GM18502 (cell line): ENCODE measurements around the gene TNFRSF13B.
A peak's percentile ranks its signal among the peaks of the same experiment; 100 is the strongest.
"Not testable (repeated sequence)": the region's sequence is repeated elsewhere in the genome, so short reads cannot be mapped to it uniquely, and the experiment has no call there.

ENCODE experiments used
- ATAC-seq: cut with Tn5 transposase; IDR thresholded peaks from one replicate; pipeline ENCODE4 v1.9.1; 2021; ENCODE audit warnings: mild to moderate bottlenecking; ENCODE audit not compliant: unreplicated experiment, poor library complexity

Gene TNFRSF13B

DNA sequence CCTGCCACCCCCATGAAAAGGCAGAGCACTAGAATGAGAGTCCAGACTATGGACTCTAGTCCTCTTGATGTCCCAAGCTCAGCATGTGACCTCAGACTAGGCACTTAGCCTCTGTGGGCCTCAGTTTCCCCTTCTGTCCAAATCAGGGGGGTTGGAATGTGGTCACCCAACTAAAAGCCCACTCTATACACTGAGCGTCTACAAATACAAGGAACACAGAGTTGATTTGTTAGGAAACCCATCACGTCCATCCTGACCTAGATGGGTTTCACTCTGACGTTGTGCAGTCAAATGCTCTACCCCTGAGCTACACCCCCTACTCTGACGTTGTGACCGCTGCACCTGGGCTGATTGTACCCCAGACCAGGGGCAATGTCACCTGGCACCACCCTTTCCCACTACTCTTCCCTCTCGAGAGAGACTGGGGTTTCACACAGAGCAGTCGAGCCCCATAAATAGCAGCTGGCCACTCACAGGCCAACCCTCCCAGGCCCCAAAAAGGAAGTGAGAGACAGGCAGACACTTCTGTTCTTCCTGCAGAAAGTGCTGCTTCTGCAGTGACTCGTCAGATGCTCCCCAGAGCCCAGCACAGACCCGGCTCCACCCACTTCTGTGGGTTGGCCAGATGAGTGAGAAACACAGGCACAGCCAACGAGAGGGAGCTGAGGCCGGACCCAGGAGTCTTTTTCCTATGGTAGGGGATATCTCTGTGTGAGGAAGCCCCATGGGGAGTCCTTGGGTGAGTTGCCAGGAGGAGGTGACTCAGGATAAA lies 16.1 kb upstream of the TNFRSF13B start:
- ATAC-seq = peak; percentile 64

DNA sequence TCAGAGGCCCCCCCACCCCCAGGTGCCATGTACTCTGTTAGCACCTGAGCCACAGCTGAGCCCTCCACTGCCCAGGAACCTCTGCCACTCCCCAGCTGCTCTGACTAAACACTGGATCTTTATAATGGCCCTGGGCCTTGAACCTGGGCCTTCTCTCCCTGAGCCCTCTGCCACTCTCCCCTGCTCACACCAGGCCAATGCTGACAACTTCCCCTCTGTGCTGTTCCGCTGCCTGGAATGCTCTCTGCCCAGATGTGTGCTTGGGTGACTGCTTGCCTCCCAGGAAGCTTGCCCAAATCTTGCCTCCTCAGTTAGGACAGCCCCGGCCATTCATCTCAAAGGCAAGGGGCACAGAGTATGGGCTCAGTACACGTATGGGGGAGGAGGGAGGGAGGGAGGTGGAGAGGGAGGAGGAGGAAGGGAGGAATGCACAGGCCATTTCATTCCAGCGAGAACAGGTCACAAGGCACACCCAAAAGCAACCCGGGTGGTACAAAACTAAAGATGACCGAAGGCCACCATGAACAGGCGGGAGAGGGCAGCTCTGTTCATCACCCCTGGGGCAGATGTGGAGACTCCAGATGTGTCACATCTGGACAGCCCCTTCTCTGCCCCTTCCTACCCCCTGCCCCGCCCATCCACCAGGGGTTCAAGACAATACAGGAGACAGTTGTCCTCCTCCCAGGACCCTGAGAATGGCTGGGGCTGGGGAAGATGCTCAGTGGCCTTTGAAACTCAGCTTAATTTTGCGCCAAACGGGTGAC lies 15.3 kb upstream of the TNFRSF13B start:
- no peak for ATAC-seq

GRCh38 chr17:16986391-16986790 lies 14.5 kb upstream of the TNFRSF13B start:
- no peak for ATAC-seq

DNA sequence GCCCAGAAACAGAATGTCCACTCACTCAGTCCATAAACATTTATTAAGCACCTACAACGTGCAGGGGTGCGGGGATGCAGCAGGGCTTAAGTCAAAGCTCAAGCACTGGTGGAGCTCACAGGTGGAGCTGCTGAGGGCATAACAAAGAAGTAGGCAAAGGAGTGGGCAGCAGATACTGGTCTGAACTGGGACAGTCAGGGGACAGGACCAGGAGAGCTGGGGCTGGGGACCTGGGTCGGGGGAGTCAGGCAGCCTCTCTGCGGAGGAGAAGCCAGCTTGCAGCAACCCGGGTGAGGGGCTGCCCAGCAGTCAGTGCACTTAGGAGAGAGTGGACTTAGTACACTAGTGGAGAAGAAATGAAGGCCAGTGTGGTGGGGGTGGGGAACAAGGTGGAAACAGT lies 10.0 kb upstream of the TNFRSF13B start:
- ATAC-seq = no peak

- ATAC-seq = peak; percentile 63
These were observed 9.2 kb upstream of the TNFRSF13B start for GRCh38 chr17:16980813-16981731.

DNA sequence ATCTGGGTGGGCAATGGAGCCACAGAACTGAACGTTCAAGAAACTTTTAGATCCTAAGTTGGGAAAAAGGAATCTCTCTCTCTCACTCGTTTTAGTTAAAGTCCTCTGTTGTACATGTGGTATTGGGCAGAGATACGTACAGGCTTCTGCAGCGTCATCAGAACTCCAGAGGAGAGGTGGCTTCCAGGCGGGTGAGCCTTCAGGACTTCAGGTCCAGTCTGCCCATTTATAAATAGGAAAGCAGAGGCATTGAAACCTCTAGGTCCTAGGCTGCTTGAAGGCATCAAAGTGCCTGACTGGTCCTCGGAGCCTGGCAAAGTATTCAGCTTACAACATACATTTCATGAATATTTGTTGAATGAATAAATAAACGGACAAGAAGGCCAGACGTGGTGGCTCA lies 8.1 kb upstream of the TNFRSF13B start:
- no peak for ATAC-seq

- ATAC-seq = not testable (repeated sequence)
These were observed 7.4 kb upstream of the TNFRSF13B start for GRCh38 chr17:16979237-16979823.

DNA sequence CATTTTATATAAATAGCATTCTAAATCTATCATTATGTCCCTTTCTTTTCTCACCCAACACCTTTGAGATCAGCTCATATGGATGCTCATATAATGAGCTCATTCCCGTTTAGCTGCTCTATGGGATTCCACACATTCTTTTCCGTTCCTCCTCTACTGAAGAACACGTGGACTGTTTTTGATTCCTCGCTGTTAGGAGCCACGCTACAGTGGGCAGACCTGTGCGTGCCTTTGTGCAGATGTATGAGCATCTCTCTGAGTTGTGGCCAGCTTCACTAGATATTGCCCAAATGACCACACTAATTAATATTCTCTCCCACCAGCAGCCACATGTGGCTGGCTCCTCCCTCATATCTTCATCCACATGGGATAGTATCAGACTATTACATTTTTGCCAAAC lies 6.0 kb upstream of the TNFRSF13B start:
- ATAC-seq = no peak

DNA sequence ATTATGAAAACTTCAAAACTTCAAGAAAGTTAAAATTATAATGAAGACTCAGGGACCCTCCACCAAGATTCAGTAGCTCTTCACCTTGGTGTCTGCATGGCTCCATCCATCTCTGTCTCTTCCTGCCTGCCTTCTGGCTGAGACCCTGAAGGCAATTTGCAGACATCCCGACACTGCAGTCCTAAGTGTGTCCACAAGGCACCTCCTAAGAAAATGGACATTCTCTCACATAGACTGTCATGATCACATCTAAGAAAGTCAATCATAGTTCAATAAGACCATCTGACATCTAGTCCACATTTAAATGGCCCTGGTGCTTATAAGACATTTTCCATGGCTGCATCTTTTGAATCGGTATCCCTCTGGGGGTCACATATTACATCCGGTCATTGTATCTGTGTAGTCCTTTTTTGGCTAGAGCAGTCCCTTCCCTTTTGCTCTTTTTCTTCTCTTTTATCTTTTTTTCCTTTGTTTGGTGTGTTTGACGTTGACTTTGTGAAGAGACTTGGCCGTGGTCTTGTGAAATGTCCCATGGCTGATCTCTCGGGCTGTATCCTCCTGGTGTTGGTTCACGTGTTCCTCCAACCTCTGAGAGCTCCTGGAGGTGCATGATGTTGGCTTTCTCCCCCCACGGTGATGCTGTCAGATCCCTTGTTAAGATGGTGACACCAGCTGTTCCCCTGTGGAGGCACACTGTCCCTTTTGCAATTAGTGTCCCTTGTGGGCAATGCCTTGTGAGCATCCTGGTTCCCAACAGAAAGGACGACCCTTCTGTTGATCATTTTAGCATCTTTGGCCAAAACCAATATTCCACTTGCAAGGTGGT lies 5.0 kb upstream of the TNFRSF13B start:
- no peak for ATAC-seq

GRCh38 chr17:16975744-16976625 lies 4.1 kb upstream of the TNFRSF13B start:
- ATAC-seq = no peak

DNA sequence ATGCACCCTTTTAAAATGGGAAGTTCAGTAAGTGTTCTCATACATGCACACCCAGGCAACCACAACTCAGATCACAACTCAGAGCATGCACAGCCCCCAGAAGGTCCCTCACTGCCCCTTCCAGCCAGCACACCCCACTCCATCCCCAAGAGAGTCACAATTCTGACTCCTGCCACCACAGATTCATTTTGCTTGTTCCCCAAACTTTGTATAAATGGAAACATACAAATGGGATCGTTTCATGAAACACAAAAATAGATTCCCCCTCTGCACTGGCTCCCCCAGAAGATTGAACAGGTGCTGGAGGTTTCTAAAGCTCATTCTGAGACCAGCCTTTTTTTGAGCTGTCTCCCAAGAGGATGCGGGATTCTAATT lies 3.3 kb upstream of the TNFRSF13B start:
- no peak for ATAC-seq

DNA sequence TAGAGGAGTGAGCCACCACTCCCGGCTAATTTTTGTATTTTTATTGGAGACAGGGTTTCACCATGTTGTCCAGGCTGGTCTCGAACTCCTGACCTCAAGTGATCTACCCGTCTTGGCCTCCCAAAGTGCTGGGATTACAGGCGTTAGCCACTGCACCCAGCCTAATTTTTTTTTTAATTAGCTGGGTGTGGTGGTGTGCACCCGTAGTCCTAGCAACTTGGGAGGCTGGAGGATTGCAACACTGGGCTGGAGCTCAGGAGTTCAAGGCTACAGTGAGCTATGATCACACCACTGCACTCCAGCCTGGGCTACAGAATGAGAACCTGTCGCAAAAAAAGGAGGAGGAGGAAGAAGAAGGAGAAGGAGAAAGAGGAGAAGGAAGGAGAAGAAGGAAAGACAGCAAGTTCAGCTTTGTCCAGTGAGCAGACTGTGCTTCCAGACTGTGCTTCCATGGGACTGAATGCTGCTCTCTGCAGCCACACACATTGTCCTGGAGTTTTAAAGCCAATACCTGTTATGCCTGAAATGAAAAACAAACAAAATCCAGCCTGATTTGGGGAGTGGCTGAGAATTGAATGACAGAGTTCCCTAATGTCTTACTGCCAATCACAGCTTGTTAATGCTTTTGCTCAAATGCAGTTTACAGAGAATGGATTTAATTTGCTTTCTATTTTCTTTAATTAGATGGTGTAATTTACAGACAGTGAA lies 2.8 kb upstream of the TNFRSF13B start:
- no peak for ATAC-seq

GRCh38 chr17:16973760-16974540 lies 2.0 kb upstream of the TNFRSF13B start:
- ATAC-seq = peak; percentile 28

DNA sequence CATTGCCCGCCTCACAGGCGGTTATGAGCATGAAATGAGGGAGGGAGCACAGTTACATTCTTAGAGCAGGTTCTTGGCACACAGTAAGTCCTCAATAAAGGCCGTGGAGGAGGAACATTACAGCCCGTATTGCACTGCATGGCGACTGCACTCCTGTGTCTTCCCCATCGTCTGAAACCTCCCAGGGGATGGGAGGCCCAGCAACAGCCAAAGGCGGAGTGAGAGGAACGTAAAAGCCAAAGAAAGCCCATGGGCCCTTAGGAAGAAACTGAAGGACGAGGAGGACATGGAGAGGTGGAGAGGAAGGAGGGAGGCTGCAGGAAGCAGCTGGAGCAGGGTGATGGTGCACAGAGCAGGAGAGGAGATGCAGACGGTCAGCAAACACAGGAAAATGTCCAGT lies 1.1 kb upstream of the TNFRSF13B start:
- not testable (repeated sequence) for ATAC-seq

DNA sequence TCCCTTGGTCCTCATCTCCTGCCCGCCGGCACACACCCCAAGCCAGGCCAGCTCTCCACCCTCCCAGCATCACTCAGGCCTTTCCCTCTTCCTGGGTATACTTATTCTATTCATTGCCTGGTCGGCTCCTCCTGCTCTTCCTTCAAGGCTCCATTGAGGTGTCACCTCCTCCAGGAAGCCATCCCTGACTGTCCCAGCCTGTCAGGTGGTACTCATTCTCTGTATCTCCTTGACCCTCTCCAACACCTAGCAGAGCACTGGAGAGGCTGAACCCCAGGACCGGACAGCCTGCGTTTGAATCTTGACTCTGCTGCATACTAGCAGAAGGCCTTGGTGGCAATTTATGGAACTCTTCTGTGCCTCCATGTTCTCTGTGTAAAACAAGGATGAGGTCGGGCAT lies 428 bp upstream of the TNFRSF13B start:
- ATAC-seq = no peak

DNA sequence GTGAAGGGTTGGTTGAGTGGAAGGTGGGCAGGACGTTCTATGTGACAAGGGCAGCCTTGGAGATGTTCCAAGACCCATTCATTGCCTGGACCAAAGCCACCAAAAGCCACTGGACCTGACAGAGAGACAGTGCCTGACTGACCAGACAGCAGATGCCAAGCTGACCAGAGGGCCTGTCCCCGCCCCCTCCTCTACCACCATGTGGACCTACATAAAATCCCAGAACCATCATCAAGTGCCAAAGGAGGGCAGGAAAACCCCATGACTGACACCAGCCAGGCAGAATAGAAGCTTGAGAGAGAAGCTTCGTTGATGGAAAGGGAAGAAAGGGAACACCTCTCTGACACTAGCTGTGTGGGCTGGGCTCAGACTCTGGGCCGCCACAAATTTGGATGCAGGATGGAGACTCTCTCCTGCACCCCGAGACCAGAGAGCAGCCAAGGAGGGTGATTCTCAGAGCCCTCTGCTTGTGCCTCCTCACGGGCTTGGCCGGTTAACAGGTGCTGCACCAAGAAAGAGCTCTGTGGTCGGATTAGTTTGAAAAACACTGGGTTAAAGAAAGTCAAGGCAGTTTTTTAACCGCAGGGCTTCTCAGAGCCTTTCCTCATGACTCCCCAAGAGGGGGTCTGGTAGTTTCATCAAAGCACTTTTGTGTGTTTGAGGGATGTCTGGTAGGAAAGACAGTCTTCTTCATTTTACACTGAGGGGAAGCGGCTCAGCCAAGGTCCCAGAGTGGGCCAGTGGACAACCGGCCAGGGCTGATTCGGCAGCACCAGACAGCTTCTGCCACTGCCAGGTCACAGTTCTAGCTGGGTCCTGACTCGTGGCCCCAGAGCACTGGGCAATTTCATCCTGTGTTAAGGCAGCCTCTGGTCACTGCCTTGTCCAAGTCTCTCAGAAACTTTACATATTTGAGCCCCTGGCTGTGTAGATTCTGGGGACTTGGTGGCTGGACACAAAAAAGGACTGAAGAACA lies 1.7 kb downstream of the TNFRSF13B start:
- ATAC-seq = peak; percentile 42
